ENCODE data around the gene NCOA1.
"Not testable (repeated sequence)": the region's sequence is repeated elsewhere in the genome, so short reads cannot be mapped to it uniquely, and the experiment has no call there.

Gene NCOA1

GRCh38 chr2:24546669-24547068 lies 55.6 kb downstream of the NCOA1 start:
- no peak for TF ChIP-seq CTCF (IDR thresholded peaks at IDR 0.05)
- Histone ChIP-seq H3K27ac (no peak overlapping the region), H3K4me1 (no peaks in the 10 kb centered on the region), H3K27me3 (no peaks in the 10 kb centered on the region), H3K36me3 (no peaks in the 10 kb centered on the region), H3K4me3 (no peak overlapping the region), H3K9me3 (no peaks in the 10 kb centered on the region)
- intact Hi-C loops (cut with DNase I; ENCODE audit: low total_unique reads): no loop called here
- DNase-seq: no peak

- TF ChIP-seq CTCF (IDR thresholded peaks at IDR 0.05): no peak
- H3K4me3 ChIP-seq: no peak overlapping the region
- no peaks in the 10 kb centered on the region for H3K27me3 ChIP-seq
- no peak for DNase-seq
- no peaks in the 10 kb centered on the region for H3K9me3 ChIP-seq
- H3K36me3 ChIP-seq: no peaks in the 10 kb centered on the region
- no peak overlapping the region for H3K27ac ChIP-seq
- intact Hi-C loops (cut with DNase I; ENCODE audit: low total_unique reads): no loop called here
- H3K4me1 ChIP-seq: no peaks in the 10 kb centered on the region
Observed at GRCh38 chr2:24548058-24548457, 57.0 kb downstream of the NCOA1 start.

GRCh38 chr2:24550301-24550700 lies 59.2 kb downstream of the NCOA1 start:
- H3K4me3 ChIP-seq; H3K27me3 ChIP-seq; H3K4me1 ChIP-seq; H3K9me3 ChIP-seq; H3K36me3 ChIP-seq; H3K27ac ChIP-seq; intact Hi-C loops (cut with DNase I; ENCODE audit: low total_unique reads); DNase-seq: not testable (repeated sequence)

- intact Hi-C loops (cut with DNase I; ENCODE audit: low total_unique reads): no loop called here
- TF ChIP-seq CTCF (IDR thresholded peaks at IDR 0.05): no peak
Observed at GRCh38 chr2:24551016-24551415, 60.0 kb downstream of the NCOA1 start.

GRCh38 chr2:24552836-24553235 lies 61.8 kb downstream of the NCOA1 start:
- Histone ChIP-seq H3K36me3 (peaks cover 0 to 15% (median 0%) of the 10 kb centered on the region in 3 donors), H3K27me3 (no peaks in the 10 kb centered on the region), H3K9me3 (peaks cover 0 to 3% (median 0%) of the 10 kb centered on the region in 3 donors), H3K4me3 (no peak overlapping the region), H3K4me1 (peaks cover 0 to 2% (median 0%) of the 10 kb centered on the region in 4 donors), H3K27ac (no peak overlapping the region)
- no peak for TF ChIP-seq CTCF (IDR thresholded peaks at IDR 0.05)
- no peak for DNase-seq
- intact Hi-C loops (cut with DNase I; ENCODE audit: low total_unique reads): no loop called here

More at GRCh38 chr2:24551016-24551415, 60.0 kb downstream of the NCOA1 start:
- DNase-seq: no peak
- Histone ChIP-seq H3K27ac (no peak overlapping the region), H3K4me1 (no peaks in the 10 kb centered on the region), H3K9me3 (peaks cover 0 to 3% (median 0%) of the 10 kb centered on the region in 3 donors), H3K4me3 (no peak overlapping the region), H3K36me3 (peaks cover 0 to 10% (median 0%) of the 10 kb centered on the region in 3 donors), H3K27me3 (no peaks in the 10 kb centered on the region)

- DNase-seq: no peak
- Histone ChIP-seq H3K27me3 (no peaks in the 10 kb centered on the region), H3K27ac (no peak overlapping the region), H3K9me3 (peaks cover 0 to 3% (median 0%) of the 10 kb centered on the region in 3 donors), H3K36me3 (peaks cover 0 to 15% (median 0%) of the 10 kb centered on the region in 3 donors), H3K4me3 (no peak overlapping the region), H3K4me1 (peaks cover 0 to 28% (median 11%) of the 10 kb centered on the region in 4 donors)
- intact Hi-C loops (cut with DNase I; ENCODE audit: low total_unique reads): no loop called here
- TF ChIP-seq CTCF (IDR thresholded peaks at IDR 0.05): no peak
Observed at GRCh38 chr2:24558781-24559472, 67.9 kb downstream of the NCOA1 start.

Data from tibial artery (tissue), 4 donors.